Measurements from ENCODE around the gene IL32.

GRCh38 chr16:3038896-3039295, 26.5 kb upstream of the IL32 start:
- TF ChIP-seq CTCF (IDR thresholded peaks at IDR 0.05; ENCODE audit: borderline replicate concordance, extremely low read depth, low read length, poor library complexity, severe bottlenecking) (no peak), EZH2 (IDR thresholded peaks at IDR 0.05; ENCODE audit: borderline replicate concordance, low read depth, low read length, severe bottlenecking) (no peak)
